HG02938 (cell line): ENCODE data around the gene TFG.

Experiments used
- ATAC-seq: cut with Tn5 transposase; IDR thresholded peaks from one replicate; pipeline ENCODE4 v1.9.1; 2021; ENCODE audit warnings: mild to moderate bottlenecking, moderate library complexity; ENCODE audit not compliant: unreplicated experiment

Gene TFG

DNA sequence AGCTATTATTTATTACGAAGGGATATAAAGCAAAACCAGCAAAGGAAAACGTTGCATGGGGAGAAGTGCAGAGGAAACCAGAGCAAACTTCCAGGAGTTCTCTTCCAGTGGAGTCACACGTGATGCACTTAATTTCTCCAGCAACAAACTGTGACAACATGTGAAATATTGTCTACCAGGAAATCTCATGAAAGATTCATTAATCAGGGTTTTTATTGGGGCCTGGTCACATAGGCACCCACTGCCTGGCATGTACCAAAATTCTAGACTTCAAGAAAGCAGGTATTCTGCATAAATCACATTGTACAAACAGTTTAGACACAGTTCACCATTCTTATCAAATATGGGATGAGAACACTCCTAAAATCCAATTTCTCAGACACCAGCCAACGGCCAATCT is 5.4 kb upstream of the TFG start:
- no peak for ATAC-seq

DNA sequence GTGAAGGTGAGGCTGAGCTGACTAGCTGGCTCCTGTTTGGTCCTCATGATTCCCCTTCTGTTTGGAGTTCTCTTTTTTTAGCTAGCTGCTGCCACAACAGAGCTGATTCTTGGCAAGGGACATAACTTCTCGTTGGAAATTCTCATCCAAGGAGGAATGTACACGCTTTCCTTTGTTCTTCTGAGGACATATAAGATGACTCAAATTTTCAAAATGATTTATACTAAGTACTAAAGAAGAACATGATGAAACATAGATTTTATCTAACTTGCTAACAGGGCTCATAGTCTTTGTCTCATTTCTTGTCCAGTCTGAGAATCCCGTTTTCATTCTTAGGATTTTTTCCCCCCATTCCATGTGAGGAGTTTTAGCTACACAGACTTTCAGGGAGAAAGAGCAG is 2.9 kb upstream of the TFG start:
- no peak for ATAC-seq

DNA sequence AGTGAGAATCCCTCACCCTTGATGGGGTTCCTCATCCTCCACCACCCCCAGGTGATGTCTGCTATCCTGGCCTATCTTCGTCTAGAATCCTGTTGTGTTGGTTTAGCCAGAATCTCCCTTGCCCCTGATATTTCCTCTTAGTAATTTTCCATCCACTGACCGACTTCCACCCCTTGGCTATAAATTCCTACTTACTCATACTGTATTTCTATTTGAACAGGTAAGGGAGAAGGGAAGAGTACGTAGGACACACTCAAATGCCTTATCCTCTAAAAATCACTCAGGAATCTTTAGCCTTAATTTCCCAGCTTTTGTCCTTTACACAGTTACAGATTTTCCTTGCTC is 678 bp upstream of the TFG start:
- no peak for ATAC-seq

DNA sequence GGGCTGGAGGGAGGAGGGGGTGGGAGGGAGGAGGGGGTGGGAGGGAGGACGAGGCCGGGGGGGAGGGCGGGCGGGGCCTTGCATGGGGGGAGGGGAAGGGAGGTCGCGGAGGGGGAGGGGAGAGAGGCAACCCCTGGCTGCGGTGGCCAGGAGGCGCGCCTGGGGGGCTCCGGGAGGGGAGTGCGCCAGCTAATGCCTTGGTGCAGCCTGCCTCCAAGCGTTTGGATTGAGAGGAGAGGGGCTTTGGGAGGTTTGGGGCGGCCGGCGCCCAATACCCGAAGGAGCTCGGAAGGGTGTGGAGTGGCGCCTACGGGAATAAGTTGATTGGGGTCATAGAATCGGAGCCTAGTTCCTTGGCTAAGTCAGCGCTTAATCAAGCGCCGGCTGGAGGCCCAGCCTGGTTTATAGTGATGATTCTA is 557 bp downstream of the TFG start:
- no peak for ATAC-seq

DNA sequence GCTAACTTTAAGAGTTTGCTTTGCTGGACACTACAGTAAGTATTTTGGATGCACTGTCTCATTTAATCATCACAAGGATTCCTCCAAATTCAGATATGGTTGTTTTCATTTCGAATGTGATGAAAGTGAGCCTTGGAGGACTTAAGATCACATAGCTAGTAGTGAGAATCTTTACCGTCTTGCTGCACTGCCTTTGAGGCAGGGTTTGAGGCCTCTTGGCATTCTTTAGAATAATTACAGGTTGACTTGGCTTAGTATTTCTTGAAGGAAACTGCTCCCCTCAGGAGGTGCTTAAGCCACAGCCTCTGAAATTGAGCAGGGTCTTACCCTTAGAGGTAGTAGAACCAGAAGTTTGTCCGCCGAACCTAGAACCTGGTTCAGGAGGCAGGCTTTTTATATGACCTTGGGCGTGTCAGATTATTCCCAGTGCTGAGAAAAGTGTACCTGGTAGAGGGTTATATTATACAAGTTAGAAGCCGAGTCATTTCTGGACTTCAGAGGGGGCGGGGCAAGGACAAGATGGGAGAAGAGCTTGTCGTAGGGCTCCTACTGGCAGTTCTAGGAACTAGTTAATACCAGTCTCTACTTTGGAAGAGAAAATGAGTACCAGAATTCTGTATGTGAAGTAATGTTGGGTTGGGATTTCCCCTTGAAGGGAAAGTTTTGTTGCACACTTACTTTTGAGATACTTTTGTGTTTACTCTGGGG is 1.1 kb downstream of the TFG start:
- ATAC-seq, result peak; percentile 41

DNA sequence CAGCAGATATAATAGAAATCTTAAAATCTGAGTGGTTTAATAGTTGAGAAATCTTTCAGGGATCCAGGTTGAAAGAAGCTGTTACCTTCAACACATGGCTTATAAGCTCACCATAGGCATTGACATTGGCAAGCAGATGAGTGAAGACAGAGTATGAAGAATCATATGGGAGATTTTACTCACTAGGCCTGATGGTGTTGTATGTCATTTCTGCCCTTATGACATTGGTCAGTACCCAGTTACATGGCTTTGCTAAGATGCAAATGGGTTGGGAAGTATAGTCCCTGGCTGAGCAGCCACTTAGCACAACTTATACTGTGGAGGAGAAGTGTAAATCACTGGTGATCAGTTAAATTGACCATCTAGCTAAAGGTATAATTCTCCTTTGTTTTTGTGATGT is 5.9 kb downstream of the TFG start:
- ATAC-seq, result no peak

DNA sequence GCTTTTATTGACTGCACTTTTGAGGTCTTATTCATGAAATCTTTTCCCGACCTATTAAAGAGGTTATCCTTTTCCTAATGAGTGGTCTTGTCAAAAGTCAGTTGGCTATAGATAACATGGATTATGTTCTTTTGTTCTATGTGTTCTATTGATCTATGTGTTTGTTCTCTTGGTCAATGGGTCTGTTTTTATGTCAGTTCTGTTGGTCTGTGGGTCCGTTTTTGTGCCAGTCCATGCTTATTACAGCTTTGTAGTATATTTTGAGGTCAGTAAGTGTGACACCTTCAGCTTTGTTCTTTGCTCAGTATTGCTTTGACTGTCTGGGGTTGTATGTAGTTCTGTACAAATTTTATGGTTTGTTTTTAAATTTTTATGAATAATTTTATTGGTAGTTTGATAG is 7.8 kb downstream of the TFG start:
- ATAC-seq, result no peak

DNA sequence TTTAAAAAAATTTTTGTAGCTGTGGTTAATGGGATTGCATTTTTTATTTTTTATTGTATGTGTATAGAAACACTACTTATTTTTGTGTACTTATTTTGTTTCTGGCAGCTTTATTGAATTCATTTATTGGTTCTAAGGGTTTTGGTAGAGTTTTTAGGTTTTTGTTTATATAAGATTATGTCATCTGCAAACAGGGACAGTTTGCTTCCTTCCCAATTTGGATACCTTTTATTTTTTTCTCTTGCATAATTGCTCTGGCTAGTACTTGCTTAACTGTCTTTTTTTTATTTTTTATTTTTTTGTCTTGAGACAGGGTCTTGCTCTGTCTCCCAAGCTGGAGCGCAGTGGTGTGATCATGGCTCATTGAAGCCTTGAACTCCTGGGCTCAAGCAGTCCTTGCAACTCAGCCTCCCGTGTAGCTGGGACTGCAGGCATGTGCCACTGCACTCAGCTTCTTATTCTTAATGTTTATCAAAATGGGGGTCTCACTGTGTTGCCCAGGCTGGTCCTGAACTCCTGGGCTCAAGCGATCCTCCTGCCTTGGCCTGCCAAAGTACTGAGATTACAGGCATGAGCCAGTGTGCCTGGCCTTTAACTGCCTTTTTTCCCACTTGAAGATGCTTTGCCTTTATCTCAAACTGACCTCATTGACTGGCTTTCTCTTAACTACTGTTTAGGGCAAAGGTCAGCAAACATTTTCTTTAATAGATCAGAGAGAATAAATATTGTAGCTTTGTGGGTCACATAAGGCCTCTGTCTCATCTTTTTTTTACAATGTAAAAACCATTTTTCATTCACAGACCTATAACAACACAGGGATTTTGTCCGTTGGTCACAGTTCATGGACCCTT is 8.6 kb downstream of the TFG start:
- ATAC-seq, result no peak

DNA sequence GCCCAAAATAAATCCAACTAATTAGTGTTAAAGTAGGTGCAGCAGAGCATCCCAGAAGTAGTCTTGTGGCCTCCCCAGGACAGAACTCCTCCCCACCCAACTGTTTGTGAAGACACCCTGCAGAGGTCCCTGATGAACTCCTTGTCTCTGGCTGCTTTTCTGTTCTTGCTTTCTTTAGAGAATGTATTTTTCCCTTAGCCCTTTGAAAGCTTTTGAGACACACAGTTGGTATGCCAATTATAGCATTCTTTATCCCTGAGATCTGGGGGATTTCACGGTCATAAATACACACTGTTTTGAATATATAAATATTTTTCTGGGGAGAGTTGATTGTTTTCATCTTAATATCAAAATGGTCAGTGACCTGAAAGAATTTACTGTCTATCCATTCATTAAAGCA is 9.8 kb downstream of the TFG start:
- no peak for ATAC-seq

DNA sequence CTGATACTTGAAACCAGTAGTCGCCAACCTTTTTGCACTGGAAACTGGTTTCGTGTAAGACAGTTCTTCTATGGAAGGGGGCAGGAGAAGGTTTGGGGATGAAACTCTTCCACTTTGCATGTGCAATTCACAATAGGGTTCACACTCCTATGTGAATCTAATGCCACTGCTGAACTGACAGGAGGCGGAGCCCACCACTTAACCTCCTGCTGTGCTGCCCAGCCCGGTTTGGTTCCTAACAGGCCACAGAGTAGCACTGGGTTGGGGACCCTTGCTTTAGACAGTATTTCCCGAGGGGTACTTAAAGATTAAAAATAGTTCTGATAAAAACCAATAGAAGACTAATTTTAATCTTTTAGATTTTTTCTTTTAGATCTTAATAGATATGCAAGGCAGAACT is 11.1 kb downstream of the TFG start:
- no peak for ATAC-seq

DNA sequence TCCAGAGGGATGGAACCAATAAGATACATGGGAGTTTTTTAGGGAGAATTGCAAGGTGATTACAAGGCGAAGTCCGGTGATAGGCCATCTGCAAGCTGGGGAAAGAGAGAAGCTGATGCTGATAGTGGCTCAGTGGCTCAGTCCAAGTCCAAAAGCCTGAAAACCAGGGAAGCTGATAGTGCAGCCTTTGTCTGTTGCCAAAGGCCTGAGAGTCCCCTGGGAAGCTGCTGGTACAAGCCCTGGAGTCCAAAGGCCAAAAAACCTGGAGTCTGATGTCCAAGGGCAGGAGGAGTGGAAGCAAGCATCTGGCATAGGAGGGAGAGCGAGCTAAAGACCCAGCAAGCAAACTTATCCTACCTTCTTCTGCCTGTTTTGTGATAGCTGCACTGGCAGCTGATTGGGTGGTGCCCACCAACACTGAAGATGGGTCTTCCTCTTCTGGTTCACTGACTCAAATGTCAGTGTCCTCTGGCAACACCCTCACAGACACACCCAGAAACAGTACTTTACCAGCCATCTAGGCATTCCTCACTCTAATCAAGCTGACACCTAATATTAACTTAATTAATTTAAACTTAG is 16.7 kb downstream of the TFG start:
- no peak for ATAC-seq

DNA sequence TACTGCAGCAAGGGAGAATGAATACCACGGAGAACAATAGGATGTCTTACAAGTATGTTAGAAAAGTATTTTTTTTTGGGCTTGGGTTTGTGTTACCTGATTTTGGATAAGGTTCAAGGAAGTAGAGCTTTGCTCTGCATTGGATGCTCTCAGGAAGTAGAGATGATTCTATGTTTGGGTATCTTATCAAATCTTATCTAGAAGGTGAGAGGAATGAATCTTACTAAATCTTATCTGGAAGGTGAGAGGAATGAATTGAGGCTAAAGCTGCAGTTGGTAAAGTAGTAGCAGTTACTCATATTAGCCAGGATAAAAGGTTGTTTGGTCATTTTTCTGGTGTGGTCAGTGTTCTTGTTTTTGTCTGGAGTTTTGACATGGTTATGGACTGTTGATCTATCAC is 17.4 kb downstream of the TFG start:
- ATAC-seq, result no peak

DNA sequence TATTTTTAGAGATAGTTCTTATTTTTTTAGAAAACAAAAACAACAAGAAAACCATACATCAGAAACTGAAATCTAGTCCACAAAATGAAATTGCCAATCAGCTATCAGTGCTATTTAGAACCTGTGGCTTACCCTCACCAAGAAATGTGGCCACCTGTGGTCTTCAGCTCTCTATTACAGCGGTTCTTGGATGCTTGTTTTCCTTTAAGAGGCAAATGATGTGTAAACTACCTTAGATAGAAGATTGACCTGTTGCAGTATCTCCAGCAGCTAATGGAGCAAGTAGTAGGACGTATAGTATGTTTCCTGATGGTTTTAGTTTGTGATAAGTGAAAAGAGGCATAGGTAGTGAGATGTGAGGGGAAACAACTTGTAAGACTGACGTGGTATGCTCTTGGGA is 21.2 kb downstream of the TFG start:
- no peak for ATAC-seq

DNA sequence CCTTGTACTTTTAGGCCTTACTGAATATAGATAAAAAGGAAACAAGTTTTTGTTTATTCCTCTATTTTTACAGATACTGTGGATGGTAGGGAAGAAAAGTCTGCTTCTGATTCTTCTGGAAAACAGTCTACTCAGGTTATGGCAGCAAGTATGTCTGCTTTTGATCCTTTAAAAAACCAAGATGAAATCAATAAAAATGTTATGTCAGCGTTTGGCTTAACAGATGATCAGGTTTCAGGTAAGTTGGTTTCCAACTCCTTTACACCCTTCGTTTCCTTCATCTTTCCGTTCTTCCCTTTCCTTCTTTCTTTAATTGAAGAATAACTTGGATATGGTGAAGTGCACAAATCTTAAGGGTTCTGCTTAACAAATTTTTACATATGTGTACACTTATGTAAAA is 23.1 kb downstream of the TFG start:
- ATAC-seq, result no peak

DNA sequence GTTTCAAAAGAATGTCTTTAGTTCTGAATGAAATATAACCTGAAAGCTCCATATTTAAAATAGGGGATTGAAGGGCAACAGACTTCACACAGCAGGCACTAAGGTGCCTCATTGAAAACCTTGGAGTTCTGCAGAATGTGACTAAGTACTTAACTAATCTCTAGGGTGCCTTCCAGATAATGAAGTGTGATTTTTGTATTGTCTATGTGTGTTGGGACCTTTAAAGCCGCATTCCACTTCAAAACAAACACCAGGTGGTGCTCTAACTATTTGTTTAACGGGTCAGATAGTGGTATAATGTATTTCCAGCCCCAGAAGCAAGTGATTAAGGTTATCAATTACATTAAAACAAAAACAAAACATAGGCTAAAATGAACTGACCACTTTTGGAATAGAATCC is 28.0 kb downstream of the TFG start:
- ATAC-seq, result no peak

DNA sequence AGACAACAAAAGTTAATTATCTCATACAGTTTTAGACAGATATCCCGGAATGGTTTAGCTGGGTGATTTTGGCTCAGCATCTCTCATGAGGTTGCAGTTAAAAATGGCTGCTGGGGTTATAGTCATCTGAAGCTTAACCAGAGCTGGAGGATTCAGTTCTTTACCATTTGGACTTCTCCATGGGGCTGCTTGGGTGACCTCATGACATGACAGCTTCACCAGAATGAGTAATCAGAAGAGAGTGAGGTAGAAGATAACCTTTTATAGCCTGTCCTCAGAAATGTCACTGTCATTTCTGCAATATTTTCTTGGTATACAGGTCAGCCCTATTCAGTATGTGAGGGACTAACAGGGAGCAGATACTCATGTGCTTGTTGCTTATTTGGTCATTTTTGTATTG is 30.9 kb downstream of the TFG start:
- ATAC-seq, result no peak

DNA sequence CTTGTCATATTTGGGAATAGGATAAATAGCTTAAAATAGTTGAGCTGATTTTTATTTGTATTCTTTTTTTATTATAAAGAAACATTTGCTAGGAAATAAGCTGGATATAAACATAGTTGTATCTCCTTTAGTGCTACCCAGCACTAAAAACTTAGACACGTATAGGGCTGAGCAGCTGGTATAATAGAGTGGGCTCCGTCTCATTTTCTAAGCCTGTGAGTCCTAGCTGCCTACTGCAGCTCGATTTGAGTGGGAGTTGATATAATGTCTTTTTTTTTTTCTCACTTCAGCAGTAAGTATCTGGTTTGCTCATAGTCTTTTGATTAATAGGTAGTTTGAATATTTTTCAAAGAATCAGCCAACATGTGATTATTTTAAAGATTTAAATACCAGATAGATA is 34.2 kb downstream of the TFG start:
- ATAC-seq, result no peak

DNA sequence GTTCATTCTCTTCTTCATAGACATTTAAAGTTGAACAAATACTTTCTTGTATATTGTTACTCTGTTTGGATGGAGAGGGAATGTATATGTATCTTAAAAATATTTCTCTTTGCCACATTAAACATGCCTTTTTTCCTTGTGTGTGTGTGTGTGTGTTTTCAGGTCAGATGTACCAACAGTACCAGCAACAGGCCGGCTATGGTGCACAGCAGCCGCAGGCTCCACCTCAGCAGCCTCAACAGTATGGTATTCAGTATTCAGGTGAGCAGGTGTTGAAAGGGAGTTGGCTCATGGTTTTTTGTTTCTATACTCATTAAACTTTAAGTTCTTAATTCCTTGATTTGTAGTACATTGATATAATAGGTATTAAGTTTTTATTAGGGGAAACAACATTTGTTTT is 35.4 kb downstream of the TFG start:
- ATAC-seq, result no peak

DNA sequence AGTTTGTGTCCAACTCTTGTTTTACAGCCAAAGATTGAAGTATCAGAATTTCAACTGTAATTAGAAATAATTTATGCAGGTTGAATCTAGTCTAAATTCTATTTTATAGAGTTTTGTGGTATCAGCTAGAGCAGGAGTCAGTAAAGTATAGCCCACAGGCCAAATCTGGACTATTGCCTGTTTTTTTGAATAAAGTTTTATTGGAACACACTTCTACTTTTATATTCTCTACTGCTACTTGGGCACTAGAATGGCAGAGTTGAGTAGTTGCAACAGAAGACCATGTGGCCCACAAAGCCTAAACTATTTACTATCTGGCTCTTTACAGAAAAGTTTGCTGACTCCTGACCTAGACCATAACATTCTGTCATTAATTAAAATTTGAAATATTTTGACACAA is 36.3 kb downstream of the TFG start:
- no peak for ATAC-seq

DNA sequence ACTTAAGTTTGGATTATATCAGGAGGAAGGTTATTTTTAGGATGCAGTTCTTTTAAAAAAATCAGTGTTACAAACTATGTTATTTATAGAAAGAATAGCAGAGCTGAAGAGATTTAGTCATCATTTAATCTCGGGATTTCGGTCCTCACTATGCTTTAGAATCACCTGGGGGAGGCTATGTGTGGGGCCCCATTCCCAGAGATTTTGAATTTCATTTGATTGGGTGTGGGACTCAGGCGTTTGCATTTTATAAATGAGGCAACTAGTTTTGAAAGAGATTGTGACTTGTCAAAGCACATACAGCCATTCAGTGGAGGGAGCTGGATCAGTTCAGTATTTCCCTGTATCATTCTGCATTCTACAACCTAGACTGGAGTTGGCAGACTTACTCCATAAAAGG is 36.8 kb downstream of the TFG start:
- no peak for ATAC-seq

DNA sequence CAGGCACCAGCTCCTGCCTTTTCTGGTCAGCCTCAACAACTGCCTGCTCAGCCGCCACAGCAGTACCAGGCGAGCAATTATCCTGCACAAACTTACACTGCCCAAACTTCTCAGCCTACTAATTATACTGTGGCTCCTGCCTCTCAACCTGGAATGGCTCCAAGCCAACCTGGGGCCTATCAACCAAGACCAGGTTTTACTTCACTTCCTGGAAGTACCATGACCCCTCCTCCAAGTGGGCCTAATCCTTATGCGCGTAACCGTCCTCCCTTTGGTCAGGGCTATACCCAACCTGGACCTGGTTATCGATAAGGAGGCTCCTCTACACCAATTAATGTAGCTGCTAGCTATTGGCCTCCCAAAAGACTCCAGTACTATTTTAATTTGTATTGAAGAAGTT is 38.9 kb downstream of the TFG start:
- no peak for ATAC-seq

DNA sequence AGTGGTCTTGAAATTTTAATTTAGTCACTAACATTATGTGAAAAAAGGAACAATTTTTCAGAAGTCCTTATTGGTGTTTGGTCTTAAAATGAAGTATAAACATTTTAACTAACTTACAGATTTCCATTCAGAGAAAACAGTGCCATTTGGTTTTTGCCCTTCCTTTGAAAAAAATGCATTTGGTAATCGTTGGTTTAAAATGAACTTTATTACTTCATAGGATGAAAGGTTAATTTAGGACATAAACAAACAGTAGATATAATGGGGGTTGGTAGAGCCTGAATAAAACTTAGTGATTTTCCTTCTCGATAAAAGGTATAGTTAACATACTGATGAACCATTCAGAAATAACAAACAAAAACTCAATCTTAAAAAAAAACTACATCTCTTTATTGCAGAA is 39.7 kb downstream of the TFG start:
- no peak for ATAC-seq
